WTC11 (cell line): ENCODE measurements around the gene SH2D4B. TPM values are rescaled to one million over a fixed set of nuclear protein-coding genes. Genes with fewer than 3 reads are reported as not detected.
"Not testable (repeated sequence)": the region's sequence is repeated elsewhere in the genome, so short reads cannot be mapped to it uniquely, and the experiment has no call there.

ENCODE experiments used
- ATAC-seq: fragments of 200-7000 bp; cut with Tn5 transposase; 2 replicates; pipeline ENCODE4 v1.10.0; 2021; ENCODE audit warnings: mild to moderate bottlenecking, moderate library complexity
- CTCF ChIA-PET: fragments of 300-600 bp; sonication (Branson Sonifier 250); formaldehyde crosslinking; loops from one replicate; lab custom pipeline; 2021; ENCODE audit warnings: antibody characterized with exemption; lab: Charles Lee
- POLR2A ChIA-PET: fragments of 350-600 bp; sonication (Branson Sonifier 250); formaldehyde crosslinking; loops from one replicate; lab custom pipeline; 2021; ENCODE audit warnings: antibody characterized with exemption; lab: Charles Lee
- DNase-seq: peaks from one replicate; pipeline ENCODE4 v3.0.0; 2021; ENCODE audit warnings: low spot score
- H3K27ac Mint-ChIP-seq: 2 replicates; pipeline ENCODE4 v1.8.0; 2021; ENCODE audit warnings: mixed read lengths
- H3K27me3 Mint-ChIP-seq: 2 replicates; pipeline ENCODE4 v1.8.0; 2021; ENCODE audit warnings: low read depth, mild to moderate bottlenecking, moderate library complexity, mixed read lengths
- H3K36me3 Mint-ChIP-seq: 2 replicates; pipeline ENCODE4 v1.8.0; 2021; ENCODE audit warnings: mixed read lengths
- H3K4me1 Mint-ChIP-seq: 2 replicates; pipeline ENCODE4 v1.8.0; 2022; ENCODE audit warnings: mixed read lengths
- H3K4me3 Mint-ChIP-seq: 2 replicates; pipeline ENCODE4 v1.8.0; 2021; ENCODE audit warnings: mild to moderate bottlenecking, moderate library complexity, mixed read lengths
- H3K9me3 Mint-ChIP-seq: 2 replicates; pipeline ENCODE4 v1.8.0; 2021; ENCODE audit warnings: mixed read lengths
- ATF2 ChIP-seq: sonication (generic); formaldehyde crosslinking; IDR thresholded peaks from 2 replicates; pipeline ENCODE4 v1.8.1; 2022; ENCODE audit warnings: low read depth, missing genetic modification reagents, borderline replicate concordance
- CREB1 ChIP-seq: sonication (generic); formaldehyde crosslinking; IDR thresholded peaks from 2 replicates; pipeline ENCODE4 v1.8.0; 2023; ENCODE audit warnings: mild to moderate bottlenecking, missing genetic modification reagents
- ESRRA ChIP-seq: sonication (generic); formaldehyde crosslinking; IDR thresholded peaks from 2 replicates; pipeline ENCODE4 v1.8.1; 2022; ENCODE audit warnings: mild to moderate bottlenecking, missing genetic modification reagents, borderline replicate concordance
- ETV6 ChIP-seq: sonication (generic); formaldehyde crosslinking; IDR thresholded peaks from 2 replicates; pipeline ENCODE4 v1.8.1; 2022; ENCODE audit warnings: mild to moderate bottlenecking, missing genetic modification reagents
- HMGXB4 ChIP-seq: sonication (generic); formaldehyde crosslinking; IDR thresholded peaks from 2 replicates; pipeline ENCODE4 v1.8.1; 2023; ENCODE audit warnings: mild to moderate bottlenecking, moderate library complexity, missing genetic modification reagents
- JAZF1 ChIP-seq: fragments of 250-450 bp; sonication (Bioruptor Pico); IDR thresholded peaks from 2 replicates; pipeline ENCODE4 v1.9.0; 2021; ENCODE audit warnings: moderate library complexity, mild to moderate bottlenecking, inconsistent platforms
- MAX ChIP-seq: sonication (generic); formaldehyde crosslinking; IDR thresholded peaks from 2 replicates; pipeline ENCODE4 v1.8.0; 2022; ENCODE audit warnings: mild to moderate bottlenecking, missing genetic modification reagents
- PRDM15 ChIP-seq: sonication (generic); formaldehyde crosslinking; IDR thresholded peaks from 2 replicates; pipeline ENCODE4 v1.8.0; 2022; ENCODE audit warnings: missing genetic modification reagents
- PREB ChIP-seq: sonication (generic); formaldehyde crosslinking; IDR thresholded peaks from 2 replicates; pipeline ENCODE4 v1.8.1; 2022; ENCODE audit warnings: mild to moderate bottlenecking, missing genetic modification reagents, moderate library complexity, borderline replicate concordance
- RELA ChIP-seq: sonication (generic); formaldehyde crosslinking; IDR thresholded peaks from 2 replicates; pipeline ENCODE4 v1.8.1; 2022; ENCODE audit warnings: missing genetic modification reagents, mild to moderate bottlenecking, borderline replicate concordance
- RORB ChIP-seq: fragments of 250-450 bp; sonication (Bioruptor Pico); IDR thresholded peaks from 2 replicates; pipeline ENCODE4 v1.9.0; 2021; ENCODE audit warnings: mild to moderate bottlenecking
- SP1 ChIP-seq: sonication (generic); formaldehyde crosslinking; conservative IDR thresholded peaks from 2 replicates; pipeline ENCODE4 v1.8.1; 2022; ENCODE audit warnings: missing genetic modification reagents
- TP53 ChIP-seq: sonication (generic); formaldehyde crosslinking; IDR thresholded peaks from 2 replicates; pipeline ENCODE4 v1.8.1; 2023; ENCODE audit warnings: mild to moderate bottlenecking, missing genetic modification reagents
- ZNF121 ChIP-seq: sonication (generic); formaldehyde crosslinking; IDR thresholded peaks from 2 replicates; pipeline ENCODE4 v1.8.0; 2023; ENCODE audit warnings: missing genetic modification reagents
- ZNF232 ChIP-seq: sonication (generic); formaldehyde crosslinking; IDR thresholded peaks from 2 replicates; pipeline ENCODE4 v1.8.0; 2022; ENCODE audit warnings: mild to moderate bottlenecking, missing genetic modification reagents
- ZNF671 ChIP-seq: fragments of 250-450 bp; sonication (Bioruptor Pico); IDR thresholded peaks from 2 replicates; pipeline ENCODE4 v1.8.0; 2021; ENCODE audit warnings: mild to moderate bottlenecking
- total RNA-seq: library from RNA; stranded (reverse); gene quantifications from 3 replicates; pipeline ENCODE4 v1.2.3, GENCODE V29; 2021

The SH2D4B gene
- total RNA-seq, 1 experiment from 2014 or later = 0.04 TPM

GRCh38 chr10:80542652-80543318, 5.1 kb downstream of the SH2D4B start:
- no peak overlapping the region for H3K27ac Mint-ChIP-seq
- no peak overlapping the region for H3K4me3 Mint-ChIP-seq
- ChIA-PET POLR2A (no interaction called here), CTCF (interaction anchor here (1.6 kb wide), 1 partner anchor 53 kb away, joined by 3 read pairs; no protein-coding TSS in a partner anchor)
- peaks cover 9% of the 10 kb centered on the region for H3K9me3 Mint-ChIP-seq
- H3K4me1 Mint-ChIP-seq = no peaks in the 10 kb centered on the region
- DNase-seq (no peak), ATAC-seq (no peak)
- peaks cover 6% of the 10 kb centered on the region for H3K27me3 Mint-ChIP-seq
- H3K36me3 Mint-ChIP-seq = peaks cover 4% of the 10 kb centered on the region; the same call in 1 of the 2 replicates
- TF ChIP-seq ZNF121 (CRISPR knock-in tag) (no peak), PRDM15 (no peak), CREB1 (CRISPR knock-in tag) (no peak), RORB (CRISPR knock-in tag) (no peak), ZNF232 (no peak), PREB (CRISPR knock-in tag) (no peak), HMGXB4 (no peak), JAZF1 (CRISPR knock-in tag) (no peak), SP1 (CRISPR knock-in tag) (no peak), ZNF671 (CRISPR knock-in tag) (no peak), TP53 (CRISPR knock-in tag) (no peak), MAX (CRISPR knock-in tag) (no peak), ATF2 (CRISPR knock-in tag) (no peak), ETV6 (CRISPR knock-in tag) (no peak), RELA (no peak), ESRRA (CRISPR knock-in tag) (no peak)
- TF ChIP-seq, all 79 proteins: peak for 0

- POLR2A ChIA-PET, DNase-seq, CTCF ChIA-PET, H3K9me3 Mint-ChIP-seq, H3K36me3 Mint-ChIP-seq, H3K4me3 Mint-ChIP-seq, H3K27ac Mint-ChIP-seq, ATAC-seq, H3K27me3 Mint-ChIP-seq, H3K4me1 Mint-ChIP-seq: not testable (repeated sequence)
Observed at GRCh38 chr10:80543319-80543672, 5.6 kb downstream of the SH2D4B start.
